GM21737 (cell line): ENCODE results near the gene GABRB3.

Source experiments
- ATAC-seq: cut with Tn5 transposase; IDR thresholded peaks from one replicate; pipeline ENCODE4 v1.9.1; 2021; ENCODE audit warnings: mild to moderate bottlenecking, moderate library complexity; ENCODE audit not compliant: unreplicated experiment

Gene GABRB3

DNA sequence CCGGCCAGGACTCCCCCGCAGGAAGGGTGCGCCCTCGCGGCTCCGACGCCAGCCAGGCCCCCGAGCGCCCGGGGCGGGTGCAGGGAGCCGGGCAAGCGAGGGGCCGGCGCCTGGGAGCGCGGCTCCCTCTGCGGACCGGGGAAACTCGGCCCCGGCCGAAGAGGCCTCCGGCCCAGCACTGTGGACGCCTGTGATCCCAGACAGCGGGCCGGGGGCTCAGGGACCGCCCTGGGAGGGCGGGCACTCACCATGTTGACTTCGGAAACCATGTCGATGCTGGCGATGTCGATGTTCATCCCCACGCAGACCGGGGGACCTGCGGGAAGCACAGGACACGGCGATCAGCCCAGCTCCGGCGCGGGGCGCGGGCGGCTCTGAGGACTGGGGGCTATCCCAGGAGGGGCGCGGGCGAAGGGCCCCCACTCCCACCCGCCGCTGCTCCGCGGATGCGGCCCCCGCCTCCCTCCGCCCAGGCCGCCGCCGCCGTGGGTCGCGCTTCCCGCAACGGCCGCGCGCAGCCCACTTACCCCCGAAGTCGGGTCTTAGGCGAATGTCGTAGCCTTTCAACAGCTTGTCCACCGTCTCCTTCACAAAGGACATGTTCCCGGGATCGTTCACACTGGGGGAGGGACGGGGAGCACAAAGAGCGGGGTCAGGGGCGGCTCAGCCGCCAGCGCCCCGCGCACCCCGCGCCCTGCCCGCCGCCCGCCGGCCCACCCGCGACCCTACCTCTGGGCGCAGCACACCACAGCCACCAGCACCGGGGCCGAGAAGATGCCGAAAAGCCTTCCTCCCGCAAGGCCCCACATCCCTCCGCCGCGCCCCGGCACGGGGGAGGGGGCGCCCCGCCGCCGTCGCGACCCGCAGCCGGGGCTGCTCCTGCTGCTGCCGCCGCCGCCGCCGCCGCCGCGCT, at the start of gene GABRB3:
GABRB3 (minus strand) TSS at position 913 of the 913 bp plus-strand sequence.
- ATAC-seq, result no peak

DNA sequence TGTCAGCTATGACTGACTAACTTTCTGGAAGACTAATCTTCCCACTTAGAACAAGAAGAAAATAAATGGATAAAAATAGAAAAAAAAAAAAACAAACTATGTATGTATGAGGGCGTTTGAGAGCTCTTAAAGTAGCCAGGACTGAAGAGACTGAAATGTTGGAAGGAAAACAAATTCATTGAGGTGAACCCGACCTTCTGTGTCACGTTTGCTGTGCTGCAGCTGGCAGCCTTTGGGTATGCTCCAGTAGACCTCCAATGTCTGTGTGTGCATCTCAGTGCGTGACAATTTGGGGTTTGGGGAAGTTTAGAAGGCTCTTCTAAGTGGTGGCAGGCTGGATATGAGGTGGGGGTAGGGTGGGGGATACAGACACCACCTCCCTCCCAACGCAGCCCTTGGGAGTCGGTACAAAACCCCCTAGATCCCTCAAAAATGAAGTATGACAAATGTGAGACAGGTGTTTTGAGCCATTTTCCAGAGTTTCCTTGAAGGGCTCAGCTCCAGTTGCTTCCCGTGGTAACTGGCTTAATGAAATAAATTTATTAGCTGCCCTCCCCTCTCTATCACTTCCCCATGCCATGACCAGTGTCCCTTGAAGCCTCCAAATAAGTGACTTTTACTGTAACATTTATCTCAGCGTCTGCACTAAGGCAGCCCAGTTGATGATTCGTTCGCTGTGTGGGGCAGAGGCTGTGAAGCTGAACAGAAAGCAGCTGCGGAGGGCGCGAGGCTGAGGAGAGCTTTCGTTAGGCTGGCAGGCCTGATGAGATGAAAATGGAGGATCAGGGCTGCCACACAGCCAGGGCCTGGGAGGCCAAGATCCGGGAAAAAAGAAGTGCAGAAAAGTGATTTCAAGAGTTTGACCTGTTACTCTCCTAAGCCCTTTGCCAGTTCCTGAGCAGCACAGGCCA, 34.9 kb upstream of the GABRB3 start:
- no peak for ATAC-seq

- no peak for ATAC-seq
These were observed 33.7 kb upstream of the GABRB3 start for GRCh38 chr15:26806574-26806973.

GRCh38 chr15:26806151-26806550, 33.3 kb upstream of the GABRB3 start:
- no peak for ATAC-seq

DNA sequence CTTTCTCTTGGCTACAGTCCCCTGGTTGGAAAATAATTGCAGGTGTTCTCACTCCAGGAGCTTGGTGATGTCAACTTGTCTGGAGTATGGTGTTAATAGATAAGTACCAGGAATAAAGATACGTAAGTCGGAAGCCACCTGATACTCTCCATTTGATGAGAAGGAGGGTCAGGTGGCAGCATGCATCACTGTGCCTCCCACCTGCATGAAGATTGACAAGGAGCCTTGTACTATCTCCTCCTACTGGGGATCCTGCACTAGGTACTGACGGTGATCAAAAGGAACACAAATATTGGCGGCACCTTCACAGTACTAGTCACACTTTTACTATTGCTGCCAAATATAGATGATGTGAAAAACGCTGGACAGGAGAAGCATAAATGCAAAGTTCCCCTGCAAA, 32.6 kb upstream of the GABRB3 start:
- ATAC-seq, result no peak

DNA sequence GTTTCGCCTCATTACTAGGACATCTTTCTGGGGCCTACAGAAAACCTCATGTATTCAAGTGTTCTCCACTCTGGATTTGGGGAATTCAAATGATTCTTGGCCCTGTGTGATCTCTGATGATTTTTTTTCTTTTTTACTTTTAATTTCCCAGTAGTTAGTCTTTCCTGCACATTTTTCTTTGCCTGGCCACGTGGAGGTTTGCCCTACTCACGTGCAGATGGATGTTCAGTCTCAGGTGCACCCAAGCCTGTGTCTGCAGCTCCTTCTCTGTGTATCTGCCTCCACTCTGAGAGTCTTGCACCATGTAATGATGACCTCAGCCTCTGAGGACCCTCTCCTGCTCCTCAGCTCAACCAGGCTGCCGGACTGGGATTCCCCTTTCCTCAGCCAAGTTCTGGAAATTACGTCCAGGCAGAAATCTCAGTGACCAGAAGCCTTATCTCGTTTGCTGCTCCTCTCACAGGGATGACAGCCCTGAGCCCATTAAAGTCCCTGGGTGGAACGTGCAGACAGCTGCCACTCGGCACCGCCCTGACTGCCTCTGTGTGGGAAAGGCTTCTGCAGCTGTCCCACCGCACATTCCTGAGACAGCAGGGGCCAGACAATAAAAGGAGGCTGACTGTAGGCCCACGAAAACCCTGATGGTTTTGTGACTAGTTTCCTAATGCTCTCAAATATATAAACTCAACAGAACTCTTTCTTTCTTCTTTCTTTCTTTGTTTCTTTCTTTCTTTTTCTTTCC, 31.4 kb upstream of the GABRB3 start:
- no peak for ATAC-seq

- ATAC-seq, result no peak
These were observed 17.3 kb upstream of the GABRB3 start for GRCh38 chr15:26790118-26790517.

GRCh38 chr15:26781816-26782215, 8.9 kb upstream of the GABRB3 start:
- ATAC-seq, result no peak

DNA sequence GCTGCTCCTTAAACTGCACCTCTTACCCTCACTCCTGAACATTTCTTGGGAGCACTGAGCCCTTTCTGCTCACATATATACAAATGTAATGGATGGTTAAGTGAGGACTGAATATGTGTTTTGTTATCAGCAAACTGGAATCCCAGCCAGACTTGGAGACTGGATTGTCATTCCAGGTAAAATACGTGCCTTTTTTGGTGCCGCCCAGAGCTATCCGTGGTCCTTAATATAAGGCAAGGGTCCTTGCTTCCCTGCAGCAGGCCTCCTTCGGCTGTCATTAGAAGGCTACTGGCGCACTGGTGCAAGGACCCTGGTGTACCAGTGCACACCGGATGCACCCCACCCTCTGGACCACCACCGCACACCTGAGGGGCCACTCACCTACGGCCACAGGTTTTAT, 1.1 kb upstream of the GABRB3 start:
- no peak for ATAC-seq

DNA sequence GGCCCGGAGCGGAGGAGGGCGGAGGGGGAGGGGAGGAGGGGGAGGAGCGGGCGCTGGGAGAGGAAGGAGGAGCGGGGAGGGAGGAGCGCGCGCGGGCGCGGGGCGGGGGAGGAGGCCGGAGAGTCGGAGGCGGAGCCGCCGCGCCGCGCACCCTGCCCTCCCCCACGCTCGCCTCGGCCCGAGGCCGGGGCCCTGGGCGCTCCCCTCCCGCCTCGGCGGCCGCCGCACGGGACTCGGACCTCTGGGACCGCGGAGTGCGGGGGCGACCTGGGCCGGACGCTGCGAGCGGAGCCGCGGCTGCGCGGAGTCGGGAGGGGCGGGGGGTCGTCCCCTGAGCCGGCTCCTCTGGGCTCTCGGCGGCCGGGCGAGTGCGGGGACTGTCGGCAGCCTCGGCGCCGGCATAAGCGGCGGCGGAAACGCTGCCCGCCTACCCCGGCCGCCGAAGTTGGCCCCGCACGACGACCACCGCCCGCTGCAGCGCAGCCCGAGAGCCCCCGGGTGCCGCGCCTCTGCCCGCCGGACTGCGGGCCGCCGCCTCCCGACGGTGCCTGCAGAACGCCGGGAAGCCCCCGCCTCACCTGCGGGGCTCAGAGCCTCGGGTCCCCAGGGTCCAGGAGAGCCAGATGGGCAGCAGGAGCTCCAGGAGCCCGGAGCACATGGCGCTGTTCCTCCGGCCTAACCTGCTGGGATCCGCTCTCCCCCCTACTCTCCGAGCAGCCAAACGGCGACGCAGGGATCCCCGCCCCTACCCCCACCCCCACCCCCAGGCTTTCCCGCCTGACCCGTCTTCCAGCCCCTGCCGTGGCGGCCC, 406 bp upstream of the GABRB3 start:
- ATAC-seq, result no peak

DNA sequence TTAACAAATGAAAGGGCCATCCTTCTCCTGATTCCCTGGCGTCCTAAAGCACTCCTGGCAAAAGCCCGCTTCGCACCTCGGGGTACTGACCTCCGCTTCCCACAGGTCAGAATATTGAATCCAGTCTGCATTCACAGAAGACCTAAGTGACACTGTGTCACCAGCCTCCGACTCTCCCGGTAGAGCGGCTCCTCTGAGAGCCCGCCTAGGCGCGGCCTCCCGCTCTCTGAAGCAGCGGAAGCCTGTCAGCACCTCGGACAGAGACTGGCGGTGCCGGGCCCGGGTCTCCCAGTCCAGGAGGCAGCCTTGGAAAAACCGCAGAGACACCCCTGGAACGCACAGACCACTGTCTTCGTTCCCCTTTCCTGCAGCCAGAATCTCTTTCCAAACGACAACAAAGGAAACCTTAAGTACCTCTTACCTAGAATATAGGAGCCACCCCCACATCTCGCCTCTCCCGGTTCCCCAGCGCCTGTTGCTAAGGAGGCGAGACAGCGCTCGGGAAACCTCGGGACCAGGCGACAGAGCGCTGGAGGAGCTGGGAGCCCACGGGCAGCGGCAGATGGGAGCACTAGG, 1.2 kb downstream of the GABRB3 start:
- ATAC-seq, result no peak

DNA sequence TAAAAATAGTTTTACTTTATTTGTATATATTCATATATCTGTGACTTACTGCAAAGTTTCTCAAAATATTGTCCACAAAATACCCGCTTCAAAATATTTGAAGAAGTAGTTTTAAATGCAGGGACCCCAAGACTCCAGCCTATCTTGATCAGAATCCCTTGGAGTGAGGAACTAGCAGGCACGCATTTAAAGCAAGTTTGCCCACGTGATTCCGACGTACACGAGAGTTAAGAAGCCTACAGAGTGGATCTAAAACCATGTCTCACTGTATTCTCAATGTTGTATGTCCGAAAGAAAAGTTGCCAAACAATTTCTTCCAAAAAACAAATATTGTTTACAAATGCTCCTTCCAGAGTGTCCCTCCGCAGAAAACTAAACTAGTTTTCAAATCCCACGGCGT, 1.7 kb downstream of the GABRB3 start:
- ATAC-seq, result no peak

- ATAC-seq, result no peak
These were observed 5.6 kb downstream of the GABRB3 start for GRCh38 chr15:26767169-26767670.

- ATAC-seq, result no peak
These were observed 6.6 kb downstream of the GABRB3 start for GRCh38 chr15:26766262-26766661.

DNA sequence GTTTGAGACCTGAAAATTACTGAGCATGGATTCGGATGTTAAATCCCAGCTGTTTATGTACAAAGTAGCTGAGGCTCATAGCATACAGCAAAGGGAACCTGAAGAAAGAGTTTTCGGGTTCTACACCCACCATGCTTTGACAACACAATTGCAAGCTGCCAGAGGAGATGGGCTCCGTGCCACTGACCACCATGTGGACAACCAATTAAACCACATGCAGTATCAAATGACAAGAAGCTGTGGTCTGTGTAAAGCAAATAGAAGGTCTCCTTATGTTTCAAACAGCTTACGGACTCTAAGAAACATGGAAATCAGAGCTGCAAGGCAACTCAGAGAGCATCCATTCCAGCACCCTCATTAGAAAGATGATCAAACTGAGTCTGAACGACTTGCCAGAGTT, 12.9 kb downstream of the GABRB3 start:
- no peak for ATAC-seq

- ATAC-seq, result no peak
These were observed 14.8 kb downstream of the GABRB3 start for GRCh38 chr15:26758079-26758478.

GRCh38 chr15:26757141-26757540, 15.7 kb downstream of the GABRB3 start:
- ATAC-seq, result no peak

GRCh38 chr15:26744894-26745293, 28.0 kb downstream of the GABRB3 start:
- no peak for ATAC-seq

- no peak for ATAC-seq
These were observed 33.1 kb downstream of the GABRB3 start for GRCh38 chr15:26739791-26740190.

DNA sequence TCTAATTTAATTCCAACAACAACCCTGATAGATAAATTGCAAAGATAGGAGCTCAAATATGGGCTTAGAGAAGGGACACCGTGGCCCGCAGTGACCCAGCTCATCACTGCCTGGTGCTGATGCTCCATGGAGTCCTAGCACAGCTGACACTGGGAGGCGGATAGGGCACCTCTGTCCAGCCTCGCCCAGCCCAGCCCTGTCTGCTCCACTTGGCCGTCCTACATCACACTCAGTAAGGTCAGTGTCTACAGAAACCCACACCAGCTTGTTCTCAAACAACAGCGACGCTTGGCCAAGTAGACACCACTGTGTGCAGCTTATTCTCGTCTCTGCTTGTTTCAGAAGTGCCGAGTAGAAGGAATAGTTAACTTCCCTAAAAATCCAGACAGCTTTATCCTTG, 33.9 kb downstream of the GABRB3 start:
- ATAC-seq, result no peak
